ENCODE results near the gene EMP3.
A peak's percentile ranks its signal among the peaks of the same experiment; 100 is the strongest.
"Not testable (repeated sequence)": the region's sequence is repeated elsewhere in the genome, so short reads cannot be mapped to it uniquely, and the experiment has no call there.

EMP3 gene, protein sequence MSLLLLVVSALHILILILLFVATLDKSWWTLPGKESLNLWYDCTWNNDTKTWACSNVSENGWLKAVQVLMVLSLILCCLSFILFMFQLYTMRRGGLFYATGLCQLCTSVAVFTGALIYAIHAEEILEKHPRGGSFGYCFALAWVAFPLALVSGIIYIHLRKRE

DNA sequence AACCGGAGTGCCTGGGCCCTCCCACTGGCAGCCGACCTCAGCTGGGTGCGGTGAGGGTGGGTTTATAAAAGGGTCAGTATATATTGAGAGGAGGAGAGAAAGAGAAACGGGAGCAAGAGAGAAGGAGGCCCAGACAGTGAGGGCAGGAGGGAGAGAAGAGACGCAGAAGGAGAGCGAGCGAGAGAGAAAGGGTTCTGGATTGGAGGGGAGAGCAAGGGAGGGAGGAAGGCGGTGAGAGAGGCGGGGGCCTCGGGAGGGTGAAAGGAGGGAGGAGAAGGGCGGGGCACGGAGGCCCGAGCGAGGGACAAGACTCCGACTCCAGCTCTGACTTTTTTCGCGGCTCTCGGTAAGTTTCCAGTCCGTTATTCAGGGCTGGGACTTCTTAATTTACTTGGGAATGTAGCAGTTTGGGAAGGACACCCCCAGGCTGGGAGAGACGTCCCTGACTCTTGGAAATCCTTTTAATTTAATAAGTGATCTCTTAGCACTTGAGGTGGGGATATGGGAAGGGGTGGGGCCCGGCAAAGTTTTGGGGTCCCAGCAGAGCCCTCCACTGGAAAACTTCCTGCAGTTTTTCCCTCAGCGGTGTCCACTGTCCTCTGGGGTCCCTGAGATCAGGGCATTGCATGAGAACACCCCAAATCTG, at the start of gene EMP3:
Gene EMP3 (plus strand): TSS at position 288 of the 646 bp plus-strand sequence. CDS start 1,293 bp downstream, outside the sequence.
- peak; percentile 86 for DNase-seq

DNA sequence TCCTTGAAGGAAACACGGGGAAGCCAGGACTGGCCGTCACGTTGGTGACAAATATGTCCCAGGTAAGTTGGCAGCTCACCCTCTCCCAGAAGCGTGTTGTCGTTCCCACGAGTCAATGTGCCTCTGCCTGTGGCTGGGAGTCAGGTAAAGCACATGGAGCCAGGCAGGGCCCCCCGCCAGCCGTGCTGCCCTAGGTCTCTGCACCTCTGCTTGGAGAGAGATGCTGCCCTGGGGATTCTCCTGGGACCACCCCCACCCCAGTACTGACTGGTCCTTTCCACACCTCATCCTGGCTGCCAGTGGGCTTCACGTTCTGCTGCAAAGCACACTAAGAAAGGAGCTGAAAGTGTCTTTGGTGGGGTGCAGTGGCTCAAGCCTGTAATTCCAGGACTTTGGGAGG, 45.6 kb upstream of the EMP3 start:
- DNase-seq: no peak

DNA sequence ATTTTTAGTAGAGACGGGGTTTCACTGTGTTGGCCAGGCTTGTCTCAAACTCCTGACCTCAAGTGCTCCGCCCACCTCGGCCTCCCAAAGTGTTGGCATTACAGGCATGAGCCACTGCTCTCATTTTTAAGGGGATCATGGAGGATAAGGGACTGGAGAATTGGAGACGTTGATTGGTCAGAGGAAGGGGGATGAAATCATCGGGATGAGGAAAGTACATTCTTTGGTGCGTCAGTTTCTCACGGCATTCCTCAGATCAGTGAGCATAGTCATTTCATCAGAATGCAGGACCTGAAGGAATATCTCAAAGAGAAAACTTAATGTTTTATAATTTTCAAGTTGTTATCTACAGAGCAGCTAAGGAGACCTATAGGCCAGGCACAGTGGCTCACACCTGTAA, 41.4 kb upstream of the EMP3 start:
- no peak for DNase-seq

DNA sequence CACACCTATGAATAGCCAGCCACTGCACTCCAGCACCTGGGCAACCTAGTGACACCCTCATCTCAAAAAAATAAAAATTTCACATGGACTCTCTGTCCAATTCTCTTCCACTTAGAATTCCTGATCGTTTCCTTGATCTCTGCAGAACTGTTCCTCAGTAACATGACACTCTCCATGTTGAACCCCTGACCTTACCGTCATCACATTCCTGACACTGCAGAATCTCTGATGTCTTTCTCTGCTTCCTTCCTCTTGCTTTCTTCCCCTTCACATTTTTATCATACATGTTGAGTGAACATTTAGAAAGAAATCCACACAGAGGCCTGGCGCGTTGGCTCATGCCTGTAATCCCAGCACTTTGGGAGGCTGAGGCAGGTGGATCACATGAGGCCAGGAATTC, 40.5 kb upstream of the EMP3 start:
- DNase-seq: no peak

DNA sequence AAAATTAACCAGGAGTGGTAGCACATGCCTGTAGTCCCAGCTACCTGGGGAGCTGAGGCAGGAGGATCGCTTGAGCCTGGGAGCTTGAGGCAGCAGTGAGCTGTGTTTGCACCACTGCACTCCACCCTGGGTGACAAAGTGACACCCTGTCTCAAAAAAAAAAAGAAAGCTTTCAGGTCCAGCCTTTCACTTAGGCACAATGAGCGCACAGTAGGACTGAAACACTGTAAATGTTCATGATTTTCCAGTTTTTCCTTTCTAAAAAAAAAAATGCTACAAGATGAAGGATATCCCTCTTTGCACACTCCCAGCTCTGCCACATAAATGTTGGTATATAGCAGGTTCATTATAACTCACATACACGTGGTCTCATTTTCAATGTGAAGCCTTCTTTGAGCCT, 37.6 kb upstream of the EMP3 start:
- no peak for DNase-seq

DNA sequence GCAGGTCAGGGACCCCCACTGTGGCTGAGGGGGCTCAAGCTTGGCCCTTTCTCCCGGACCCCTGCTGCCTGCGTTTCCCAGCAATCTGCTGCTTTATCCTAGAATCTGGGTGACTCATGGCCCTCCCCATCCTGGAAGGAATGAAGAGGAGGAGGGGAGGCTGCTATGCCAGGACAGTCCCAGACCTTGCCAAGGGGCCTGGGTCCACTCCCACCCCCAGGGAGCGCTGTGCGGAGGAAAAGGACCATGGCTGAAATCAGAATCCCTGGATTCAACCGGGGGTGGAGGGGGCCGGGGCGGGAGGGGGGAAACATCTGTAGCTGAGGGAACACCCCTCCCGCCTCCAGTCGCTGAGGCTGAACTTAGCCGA, 35.0 kb upstream of the EMP3 start:
- no peak for DNase-seq

DNA sequence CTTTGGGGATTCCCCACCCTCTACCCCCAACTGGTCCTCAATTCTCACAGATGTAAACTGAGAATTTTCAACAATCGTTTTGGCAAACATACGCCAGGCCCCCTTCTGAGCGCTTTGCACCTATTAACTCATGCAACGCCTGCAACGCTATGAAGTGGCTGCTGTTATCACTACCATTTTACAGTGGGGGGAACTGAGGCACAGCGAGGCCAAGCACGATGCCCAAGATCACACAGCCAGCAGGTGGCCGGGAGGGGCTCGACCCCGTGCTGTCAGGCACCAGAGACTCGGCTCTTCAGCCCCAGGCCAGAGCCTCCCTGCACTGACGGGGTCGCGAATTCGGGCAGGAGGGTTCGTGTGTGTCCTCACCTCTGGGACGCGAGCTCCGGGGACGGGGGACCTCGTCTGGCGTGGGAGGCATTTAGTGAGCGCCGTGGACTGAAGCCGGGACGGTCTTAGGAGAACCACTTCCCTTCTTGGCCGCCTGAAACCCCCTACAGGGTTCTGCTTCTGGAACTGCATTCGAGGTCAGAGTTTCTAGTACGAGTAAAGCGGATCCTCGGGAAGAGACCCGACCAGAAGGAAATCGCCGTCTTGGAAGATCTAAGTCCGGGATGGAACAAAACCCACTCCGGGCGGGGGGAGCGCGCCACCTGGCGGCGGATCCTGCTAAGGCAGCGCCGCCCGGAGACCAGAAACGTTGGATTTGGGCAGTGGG, 34.4 kb upstream of the EMP3 start:
- DNase-seq: peak; percentile 92

DNA sequence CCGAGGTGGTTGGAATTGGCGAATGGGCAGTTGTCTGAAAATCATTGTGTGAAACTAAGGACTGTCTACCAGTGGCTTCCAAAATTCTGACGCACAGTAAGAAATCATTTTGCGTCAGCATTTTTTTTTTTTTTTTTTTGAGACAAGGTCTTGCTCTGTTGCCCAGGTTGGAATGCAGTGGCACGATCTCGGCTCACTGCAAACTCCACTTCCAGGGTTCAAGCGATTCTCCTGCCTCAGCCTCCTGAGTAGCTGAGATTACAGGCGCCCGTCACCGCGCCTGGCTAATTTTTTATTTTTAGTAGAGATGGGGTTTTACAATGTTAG, 33.9 kb upstream of the EMP3 start:
- not testable (repeated sequence) for DNase-seq

DNA sequence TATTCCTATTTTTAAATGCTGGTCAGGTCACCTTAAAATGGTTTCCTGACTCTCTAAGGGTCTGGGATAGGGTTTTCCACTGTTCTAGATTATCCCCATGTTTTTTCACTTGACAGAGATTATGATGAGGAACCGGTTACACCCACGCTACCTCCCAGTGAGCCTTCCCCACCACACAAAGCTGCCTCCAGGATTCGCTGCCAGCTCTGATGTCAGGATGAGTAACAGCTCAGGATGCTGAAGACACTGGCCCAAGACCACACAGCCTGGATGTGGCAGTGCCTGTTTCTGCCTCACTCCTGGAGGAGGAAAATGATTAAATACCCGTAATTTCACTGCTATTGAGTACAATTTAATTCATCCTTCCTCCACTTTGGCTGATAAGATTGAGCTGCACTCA, 32.6 kb upstream of the EMP3 start:
- no peak for DNase-seq

DNA sequence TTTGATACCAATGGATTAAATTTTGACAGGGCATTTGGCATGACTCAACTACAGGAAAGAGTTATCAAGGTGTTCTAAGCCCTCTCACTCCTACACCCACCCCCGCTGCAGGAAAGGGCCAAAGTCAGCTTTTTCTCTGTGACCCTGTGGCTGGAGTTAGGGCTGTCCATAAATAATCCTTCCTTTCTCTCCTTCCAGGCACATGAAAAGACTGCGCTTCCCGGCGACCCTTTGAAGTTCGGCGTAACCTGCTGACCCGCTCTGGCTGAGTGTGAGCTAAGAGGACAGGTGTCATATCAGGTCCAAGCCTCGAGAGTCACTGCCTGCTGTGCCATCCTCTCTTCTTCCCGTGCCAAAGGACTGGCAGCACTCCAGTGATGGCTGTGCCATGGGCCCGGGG, 29.9 kb upstream of the EMP3 start:
- DNase-seq: no peak

DNA sequence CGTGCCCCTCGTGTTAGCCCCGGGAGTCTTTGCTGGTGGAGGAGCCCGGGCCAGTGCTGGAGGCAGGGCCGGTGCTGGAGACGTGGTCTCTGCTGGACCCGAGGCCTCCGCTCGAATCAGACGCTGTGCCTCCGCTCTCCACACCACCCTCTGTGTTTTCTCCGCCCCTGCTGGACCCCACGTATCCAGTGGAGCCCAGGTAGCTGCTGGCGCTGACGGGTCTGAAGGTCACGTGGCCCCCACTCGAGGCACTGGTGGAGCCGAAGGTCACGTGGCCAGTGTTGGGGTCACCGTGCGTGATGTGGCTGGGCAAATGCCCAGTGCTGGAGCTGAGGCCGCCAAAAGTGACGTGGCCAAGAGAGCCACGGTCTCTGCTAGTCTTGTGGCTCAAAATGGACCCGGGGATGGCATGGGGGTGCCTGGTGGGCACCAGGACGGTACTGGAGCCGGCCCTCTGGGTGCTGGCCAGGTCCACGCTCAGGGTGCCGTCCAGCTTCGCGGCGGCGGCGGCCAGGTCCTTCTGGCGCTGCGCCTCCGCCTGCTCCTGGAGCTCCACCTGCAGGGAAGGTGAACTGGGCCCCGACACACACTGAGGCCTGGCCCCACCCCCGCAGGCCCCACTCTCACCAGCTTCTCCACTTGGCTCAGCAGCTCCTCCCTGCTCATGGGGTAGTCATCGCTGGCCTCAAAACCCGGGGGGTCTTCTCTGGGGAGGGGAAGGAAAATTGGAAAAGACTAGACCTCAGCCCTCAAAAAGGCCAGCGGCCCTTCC, 28.2 kb upstream of the EMP3 start:
- DNase-seq: no peak

DNA sequence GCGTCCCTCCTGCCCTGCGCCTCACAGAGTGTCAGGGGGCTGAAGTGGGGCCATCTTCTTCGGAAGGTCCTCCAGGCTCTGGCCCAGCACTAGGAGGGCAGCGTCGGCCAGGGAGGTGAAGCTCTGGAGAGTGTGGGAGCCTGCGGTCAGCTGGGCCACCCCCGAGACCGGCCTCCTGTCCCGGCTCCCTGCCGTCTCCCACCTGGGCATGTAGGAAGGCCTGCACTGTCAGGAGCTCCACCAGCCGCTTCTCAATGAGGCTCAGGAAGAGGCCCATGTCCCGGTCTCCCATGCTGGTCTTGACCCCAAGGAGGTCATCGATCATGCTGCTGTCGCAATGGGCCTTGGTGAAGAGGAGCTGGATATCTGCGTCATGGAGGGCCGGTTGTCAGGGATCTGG, 27.4 kb upstream of the EMP3 start:
- no peak for DNase-seq

DNA sequence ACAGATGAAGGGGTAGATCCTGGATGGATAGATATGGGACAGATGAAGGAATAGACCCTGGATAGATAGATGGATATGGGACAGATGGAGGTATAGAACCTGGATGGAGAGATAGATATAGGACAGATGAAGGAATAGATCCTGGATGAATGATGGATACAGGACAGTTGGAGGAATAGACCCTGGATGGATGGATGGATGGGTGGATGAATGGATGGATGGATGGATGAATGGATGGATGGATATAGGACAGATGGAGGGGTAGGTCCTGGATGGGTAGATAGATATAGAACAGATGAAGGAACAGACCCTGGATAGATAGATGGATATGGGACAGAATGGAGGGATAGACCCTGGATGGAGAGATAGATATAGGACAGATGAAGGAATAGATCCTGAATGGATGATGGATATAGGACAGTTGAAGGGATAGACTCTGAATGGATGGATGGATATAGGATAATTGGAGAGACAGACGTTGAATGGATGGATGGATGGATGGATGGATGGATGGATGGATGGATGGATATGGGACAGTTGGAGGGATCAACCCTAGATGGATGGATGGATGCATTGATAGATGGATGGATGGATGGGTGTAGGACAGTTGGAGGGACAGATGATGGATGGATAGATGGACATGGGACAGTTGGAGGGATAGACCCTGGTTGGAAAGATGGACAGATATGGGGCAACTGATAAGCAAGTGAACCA, 23.3 kb upstream of the EMP3 start:
- no peak for DNase-seq

DNA sequence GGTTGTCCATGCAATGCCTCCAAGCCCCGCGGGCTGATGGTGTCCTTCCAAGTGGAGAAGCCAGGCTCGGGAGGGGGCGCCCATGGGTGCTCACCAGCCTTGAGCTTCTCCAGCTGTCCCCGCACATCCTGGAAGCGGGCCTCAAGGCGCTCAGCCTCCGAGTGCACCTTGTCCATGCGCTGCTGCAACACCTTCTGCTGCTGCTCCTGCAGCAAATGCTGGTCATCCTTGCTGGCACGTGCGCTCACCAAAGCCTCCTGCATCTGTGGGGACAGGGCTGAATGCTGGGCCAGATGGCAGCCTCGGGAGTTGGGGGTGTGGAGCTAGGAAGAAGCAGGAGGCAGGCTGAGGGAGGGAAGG, 22.8 kb upstream of the EMP3 start:
- no peak for DNase-seq

DNA sequence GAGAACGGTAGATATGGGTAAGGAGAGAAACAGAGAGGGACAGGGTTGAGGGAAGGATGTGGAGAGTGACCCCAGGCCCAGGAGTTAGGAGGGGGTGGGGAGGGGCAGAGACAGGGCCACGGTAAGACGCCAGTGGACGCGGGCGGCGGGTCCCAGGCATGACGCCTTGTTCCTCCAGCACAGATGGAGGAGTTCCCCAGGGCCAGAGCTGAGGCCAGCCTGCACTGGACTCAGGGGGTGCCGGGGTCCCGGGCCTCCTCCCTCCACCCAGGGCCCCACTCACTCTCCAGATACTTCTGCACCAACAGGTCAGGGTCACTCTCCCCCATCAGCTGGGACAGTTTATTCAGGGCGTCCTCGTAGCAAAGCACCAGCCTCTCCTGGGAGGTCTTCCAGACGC, 22.0 kb upstream of the EMP3 start:
- no peak for DNase-seq

DNA sequence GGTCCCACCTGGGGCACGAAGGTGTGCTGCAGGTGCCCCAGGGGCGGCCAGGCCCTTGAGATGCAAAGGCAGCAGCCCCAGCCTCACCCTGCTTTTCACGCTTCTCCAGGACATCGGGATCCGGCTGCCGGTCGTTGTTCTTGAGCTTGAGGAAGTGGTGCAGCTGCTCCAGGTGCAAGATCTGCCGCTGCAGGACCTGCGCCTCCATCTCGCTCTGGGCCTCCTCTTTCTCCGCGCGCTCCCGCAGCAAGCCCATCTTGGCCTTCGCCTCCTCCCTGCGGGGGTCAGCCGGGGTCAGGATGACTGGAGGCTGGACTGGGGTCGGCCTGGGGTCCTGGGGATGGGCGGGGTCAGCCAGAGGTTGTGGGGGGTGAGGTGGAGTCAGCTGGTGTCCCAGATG, 21.5 kb upstream of the EMP3 start:
- no peak for DNase-seq

DNA sequence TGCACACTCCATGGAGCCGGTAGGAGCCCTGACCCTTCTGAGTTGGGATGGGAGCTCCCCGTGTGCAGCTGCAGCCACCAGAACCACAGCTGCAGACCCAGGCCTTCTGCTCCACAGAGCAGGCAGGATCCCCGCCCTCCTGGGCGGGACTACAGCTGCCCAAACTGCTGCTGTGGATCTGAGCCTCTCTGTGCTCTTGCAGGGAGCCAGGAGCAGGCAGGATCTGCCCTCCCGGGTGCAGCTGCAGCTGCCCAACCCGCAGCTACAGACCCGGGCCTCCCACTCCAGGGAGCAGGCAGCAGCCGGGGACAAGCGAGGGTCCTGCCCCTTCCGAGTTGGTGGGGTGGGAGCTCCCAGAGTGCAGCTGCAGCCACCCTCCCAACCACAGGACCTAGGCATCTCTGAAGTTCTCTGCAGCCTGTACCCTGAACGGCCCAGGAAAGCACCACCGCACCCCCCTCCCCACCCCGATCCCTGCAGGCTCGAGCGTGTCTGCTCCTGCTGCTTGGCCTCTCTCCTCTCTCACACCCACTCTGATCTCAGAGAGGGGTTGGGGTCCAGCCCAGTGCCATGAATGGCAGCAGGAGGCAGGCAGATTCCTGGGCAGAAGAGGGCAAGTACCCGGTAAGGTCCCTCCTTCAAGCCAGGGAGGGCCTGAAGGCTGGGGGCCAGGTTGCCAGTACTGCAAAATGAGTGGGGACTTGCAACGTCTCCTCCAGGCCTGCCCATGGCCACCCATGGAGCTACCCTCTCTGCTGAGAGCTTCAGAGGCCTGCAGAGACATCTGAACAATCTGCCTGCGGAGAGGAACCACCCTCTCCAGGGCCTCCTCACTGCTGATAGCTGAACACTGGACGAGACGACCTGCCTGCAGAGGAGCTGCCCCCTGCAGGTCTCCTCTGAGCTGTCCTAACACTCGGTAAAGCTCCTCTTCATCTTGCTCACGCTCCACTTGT, 16.4 kb upstream of the EMP3 start:
- no peak for DNase-seq

DNA sequence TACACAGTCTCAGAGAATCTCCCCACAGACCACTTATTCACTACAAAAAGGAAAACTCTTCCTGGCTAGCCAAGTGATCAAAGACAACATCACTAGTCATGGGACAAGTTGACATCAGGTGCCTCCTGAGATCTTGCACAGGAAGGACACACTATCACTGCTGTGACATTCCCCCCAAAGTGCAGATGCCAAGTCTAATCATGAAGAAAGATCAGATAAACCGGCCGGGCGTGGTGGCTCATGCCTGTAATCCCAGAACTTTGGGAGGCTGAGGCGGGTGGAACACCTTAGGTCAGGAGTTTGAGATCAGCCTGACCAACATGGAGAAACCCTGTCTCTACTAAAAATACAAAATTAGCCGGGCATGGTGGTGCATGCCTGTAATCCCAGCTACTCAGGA, 15.6 kb upstream of the EMP3 start:
- not testable (repeated sequence) for DNase-seq

DNA sequence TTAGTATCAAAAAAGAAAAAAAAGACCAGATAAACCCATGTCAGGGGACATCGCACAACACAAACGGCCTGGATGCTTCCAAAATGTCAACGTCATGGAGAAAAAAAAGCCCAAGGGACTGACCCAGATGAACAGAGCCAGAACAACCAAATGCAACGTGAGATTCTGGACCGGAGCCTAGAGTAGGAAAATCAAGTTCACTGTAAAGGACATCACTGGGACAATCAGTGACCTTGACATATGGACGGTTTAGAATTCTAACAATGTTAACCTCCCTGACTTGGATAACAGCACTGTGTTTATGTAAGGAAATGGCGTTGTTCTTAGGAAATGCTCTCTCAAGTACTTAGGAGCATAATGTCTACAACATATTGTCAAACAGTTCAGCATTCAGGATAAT, 15.1 kb upstream of the EMP3 start:
- DNase-seq: no peak

DNA sequence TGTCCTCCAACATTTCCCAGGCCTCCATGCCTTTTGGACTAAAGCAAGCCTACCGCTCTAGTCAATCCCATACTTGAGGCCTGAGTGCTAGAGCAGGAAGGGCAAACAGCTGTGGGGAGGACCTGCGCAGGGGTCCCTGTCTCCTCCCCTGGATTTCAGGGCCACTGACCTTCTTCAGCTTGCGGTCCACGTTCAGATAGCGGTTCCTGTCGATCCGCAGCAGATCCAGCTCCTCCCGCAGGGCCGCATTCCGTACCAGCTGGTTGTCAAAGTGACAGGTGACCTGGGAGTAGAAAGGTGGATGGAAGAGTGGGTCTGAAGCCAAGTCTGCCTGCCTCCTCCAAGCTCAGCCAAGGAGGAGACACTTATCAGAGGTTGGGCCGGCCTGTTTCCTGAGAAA, 14.0 kb upstream of the EMP3 start:
- DNase-seq: no peak

DNA sequence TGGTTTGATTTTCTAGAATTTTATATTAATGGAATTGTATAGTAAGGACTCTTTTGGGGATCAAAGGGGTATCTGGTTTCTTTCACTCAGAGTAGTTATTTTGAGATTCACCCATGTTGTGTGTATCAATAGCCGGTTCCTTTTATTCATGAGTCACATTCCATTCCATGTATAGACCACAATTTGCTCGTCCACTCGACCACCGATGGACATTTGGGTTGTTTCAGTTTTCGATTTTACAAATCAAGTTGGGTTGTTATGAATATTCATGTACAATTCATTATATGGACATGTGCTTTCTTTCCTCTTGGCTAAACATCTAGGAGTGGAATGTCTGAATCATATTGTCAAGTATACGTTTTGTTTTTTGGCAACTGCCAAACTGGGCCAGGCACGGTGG, 9.6 kb upstream of the EMP3 start:
- DNase-seq: no peak

DNA sequence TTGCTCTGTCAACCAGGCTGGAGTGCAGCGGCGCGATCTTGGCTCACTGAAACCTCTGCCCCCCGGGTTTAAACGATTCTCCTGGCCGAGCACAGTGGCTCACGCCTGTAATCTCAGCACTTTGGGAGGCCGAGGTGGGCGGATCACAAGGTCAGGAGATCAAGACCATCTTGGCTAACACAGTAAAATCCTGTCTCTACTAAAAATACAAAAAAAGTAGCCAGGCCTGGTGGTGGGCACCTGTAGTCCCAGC, 7.7 kb upstream of the EMP3 start:
- not testable (repeated sequence) for DNase-seq
